SK-N-SH (cell line): ENCODE measurements around the gene DCLK3. TPM values are rescaled to one million over a fixed set of nuclear protein-coding genes. Genes with fewer than 3 reads are reported as not detected.

Source experiments
- CTCF ChIA-PET: fragments of 300-600, 350-600 bp; formaldehyde crosslinking; extraction: SDS; loops from one replicate; lab custom pipeline; 2021; lab: Yijun Ruan, JAX
- POLR2A ChIA-PET: fragments of 350-600 bp; sonication (Branson Sonifier 250); formaldehyde crosslinking; extraction: SDS; loops from one replicate; lab custom pipeline; 2020; ENCODE audit warnings: antibody characterized with exemption, inconsistent platforms; lab: Yijun Ruan, JAX
- DNase-seq: peaks from one replicate; pipeline ENCODE4 v3.0.0; 2012
- H2AFZ ChIP-seq: fragments of 200-600 bp; sonication (generic); 2 replicates; pipeline ENCODE4 v1.8.1; 2016; ENCODE audit warnings: antibody characterized with exemption, mild to moderate bottlenecking, low read depth
- H3F3A ChIP-seq: fragments of 200-600 bp; sonication (generic); replicated peaks from 2 replicates; pipeline ENCODE3; 2016; ENCODE audit warnings: antibody characterized with exemption, mild to moderate bottlenecking; ENCODE audit not compliant: insufficient read depth
- H3K27ac ChIP-seq, 2 experiments: fragments of 200-500 bp in 1 of 2; fragments of 200-600 bp in 1 of 2; sonication (Bioruptor generic) in 1 of 2; sonication (generic), shearing (Covaris generic) in 1 of 2; 2 replicates each; pipeline versions ENCODE4 v1.5.1 to v1.6.1; 2014 to 2016; ENCODE audit warnings: low read depth in 2 of 2, inconsistent platforms in 1 of 2, low read length in 1 of 2, mild to moderate bottlenecking in 1 of 2, mixed read lengths in 1 of 2
- H3K27me3 ChIP-seq: fragments of 200-600 bp; sonication (generic), shearing (Covaris generic); 2 replicates; pipeline ENCODE4 v1.6.1; 2016; ENCODE audit warnings: mixed run types; ENCODE audit not compliant: insufficient read depth
- H3K36me3 ChIP-seq, 2 experiments: fragments of 200-500 bp in 1 of 2; fragments of 200-600 bp in 1 of 2; sonication (Bioruptor generic) in 1 of 2; sonication (generic) in 1 of 2; replicated peaks in 1 of 2; 2 replicates each; pipeline versions ENCODE3 to v1.5.1; 2014 to 2016; ENCODE audit warnings: low read length in 1 of 2, mild to moderate bottlenecking in 1 of 2; ENCODE audit not compliant: insufficient read depth in 2 of 2, control insufficient read depth in 1 of 2
- H3K4me1 ChIP-seq, 2 experiments: fragments of 200-500 bp in 1 of 2; fragments of 200-600 bp in 1 of 2; sonication (Bioruptor generic) in 1 of 2; sonication (generic), shearing (Covaris generic) in 1 of 2; 2 replicates each; pipeline versions ENCODE4 v1.5.1 to v1.6.1; 2014 to 2016; ENCODE audit warnings: low read depth in 1 of 2, low read length in 1 of 2, mixed run types in 1 of 2; ENCODE audit not compliant: insufficient read depth in 2 of 2, control insufficient read depth in 1 of 2
- H3K4me2 ChIP-seq: fragments of 200-600 bp; sonication (generic), shearing (Covaris generic); 2 replicates; pipeline ENCODE4 v1.6.1; 2017; ENCODE audit warnings: mixed run types
- H3K4me3 ChIP-seq, 2 experiments: fragments of 200-500 bp in 1 of 2; fragments of 200-600 bp in 1 of 2; sonication (Bioruptor generic) in 1 of 2; sonication (generic), shearing (Covaris generic) in 1 of 2; 2 replicates each; pipeline versions ENCODE4 v1.5.1 to v1.8.1; 2014 to 2016; ENCODE audit warnings: low read depth in 2 of 2, inconsistent platforms in 1 of 2, low read length in 1 of 2, mild to moderate bottlenecking in 1 of 2, mixed read lengths in 1 of 2, moderate library complexity in 1 of 2
- H3K79me2 ChIP-seq: fragments of 200-600 bp; sonication (generic); 2 replicates; pipeline ENCODE4 v1.8.1; 2017; ENCODE audit warnings: mild to moderate bottlenecking; ENCODE audit not compliant: insufficient read depth
- H3K9ac ChIP-seq: fragments of 200-600 bp; sonication (generic); 2 replicates; pipeline ENCODE4 v1.6.1; 2017; ENCODE audit warnings: mixed run types
- H3K9me2 ChIP-seq: fragments of 200-600 bp; sonication (generic); 2 replicates; pipeline ENCODE4 v1.6.1; 2017; ENCODE audit warnings: mixed run types
- H3K9me3 ChIP-seq: fragments of 200-600 bp; sonication (generic); 2 replicates; pipeline ENCODE4 v1.6.1; 2017; ENCODE audit warnings: mixed run types, mild to moderate bottlenecking, moderate library complexity
- H4K20me1 ChIP-seq: fragments of 200-600 bp; sonication (generic); 2 replicates; pipeline ENCODE4 v1.6.1; 2017; ENCODE audit warnings: mild to moderate bottlenecking, mixed run types; ENCODE audit not compliant: insufficient read depth
- CHD2 ChIP-seq: fragments of 150-350 bp; IDR thresholded peaks from 2 replicates; pipeline ENCODE4 v1.6.1; 2018; ENCODE audit warnings: low read length; ENCODE audit not compliant: partially characterized antibody
- EP300 ChIP-seq, 2 experiments: IDR thresholded peaks; 2 replicates each; pipeline versions ENCODE4 v1.4.0 to v1.6.1; 2012; ENCODE audit warnings: borderline replicate concordance in 1 of 2, low read depth in 1 of 2, low read length in 1 of 2
- FOXJ3 ChIP-seq: sonication (generic); formaldehyde crosslinking; IDR thresholded peaks from 2 replicates; pipeline ENCODE4 v1.5.1; 2020; ENCODE audit warnings: mild to moderate bottlenecking, missing genetic modification reagents
- GATA2 ChIP-seq: sonication (generic); formaldehyde crosslinking; IDR thresholded peaks from 2 replicates; pipeline ENCODE4 v1.5.0; 2020; ENCODE audit warnings: mild to moderate bottlenecking, missing genetic modification reagents
- JUND ChIP-seq: IDR thresholded peaks from 2 replicates; pipeline ENCODE4 v1.4.0; 2012
- MEF2A ChIP-seq: IDR thresholded peaks from 2 replicates; pipeline ENCODE4 v1.4.0; 2012; ENCODE audit warnings: low read depth, borderline replicate concordance
- MXI1 ChIP-seq: IDR thresholded peaks from 2 replicates; pipeline ENCODE4 v1.6.1; 2012; ENCODE audit warnings: mild to moderate bottlenecking, low read depth, low read length, improper control_type of control experiment
- POLR2AphosphoS5 ChIP-seq: IDR thresholded peaks from 2 replicates; pipeline ENCODE4 v1.6.1; 2012; ENCODE audit warnings: low read depth, low read length
- TAF1 ChIP-seq: IDR thresholded peaks from 2 replicates; pipeline ENCODE4 v1.6.1; 2012; ENCODE audit warnings: low read depth, mild to moderate bottlenecking, low read length, moderate library complexity, borderline replicate concordance
- TCF12 ChIP-seq: IDR thresholded peaks from 2 replicates; pipeline ENCODE4 v1.4.0; 2012
- TEAD4 ChIP-seq: IDR thresholded peaks from 2 replicates; pipeline ENCODE4 v1.4.0; 2012; ENCODE audit warnings: mild to moderate bottlenecking, borderline replicate concordance; ENCODE audit not compliant: insufficient read depth
- YY1 ChIP-seq: IDR thresholded peaks from 2 replicates; pipeline ENCODE4 v1.4.0; 2012; ENCODE audit warnings: low read depth, mild to moderate bottlenecking
- WGBS: methylation state at CpG from one replicate; pipeline ENCODE4 v1.1.6; 2017; ENCODE audit warnings: low lambda C conversion rate; 5-methylcytosine and 5-hydroxymethylcytosine counted together
- polyA plus RNA-seq, 3 experiments: library from polyadenylated mRNA; depleted of rRNA; stranded (reverse); fragments of >200 nt; gene quantifications; 2 replicates each; pipeline ENCODE4 v1.2.3, GENCODE V29; 2012
- TF ChIP-seq, protein P1 (sequence below): fragments of 150-350 bp; IDR thresholded peaks from 2 replicates; pipeline ENCODE4 v1.6.1; 2016; ENCODE audit warnings: mild to moderate bottlenecking, low read depth, low read length
- TF ChIP-seq, protein P2 (sequence below): IDR thresholded peaks from 2 replicates; pipeline ENCODE4 v1.4.0; 2012; ENCODE audit warnings: low read depth
- TF ChIP-seq, protein P3 (sequence below): IDR thresholded peaks from 2 replicates; pipeline ENCODE4 v1.4.0; 2012; ENCODE audit warnings: low read depth, borderline replicate concordance
- TF ChIP-seq, protein P4 (sequence below): fragments of 150-350 bp; IDR thresholded peaks from 2 replicates; pipeline ENCODE4 v1.6.1; 2017; ENCODE audit warnings: antibody characterized with exemption, low read length, low read depth, borderline replicate concordance

DCLK3 gene
- polyA plus RNA-seq, 1 of the 3 experiments (the other 2 are of a cell fraction): not detected

DNA sequence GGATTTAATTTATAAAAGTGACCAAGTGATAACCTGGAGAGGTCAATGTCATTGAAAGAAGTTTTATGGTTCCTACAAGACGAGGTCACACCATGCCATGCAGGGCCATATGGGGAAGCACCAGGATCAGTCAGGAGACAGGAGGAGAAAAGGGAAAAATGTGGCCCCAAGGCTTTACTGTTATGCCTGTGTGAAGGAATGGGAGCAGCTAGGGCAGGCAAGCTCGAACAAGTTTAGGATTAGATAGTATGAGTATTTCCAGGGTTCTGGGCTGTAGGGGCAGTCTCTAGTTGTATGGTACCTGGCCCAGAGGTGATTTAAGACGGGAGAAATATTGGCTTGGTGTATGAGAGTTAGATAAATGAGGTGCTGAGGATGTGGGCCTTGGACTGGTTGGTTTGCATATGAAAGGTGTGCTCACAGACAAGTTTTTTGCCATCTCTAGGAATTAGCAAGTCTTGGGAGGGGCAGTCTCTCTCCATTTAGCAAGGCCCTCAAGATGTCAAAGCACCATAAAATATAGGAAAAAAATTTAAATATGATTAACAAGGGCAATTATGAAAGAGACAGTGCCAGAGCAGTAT, 36.3 kb upstream of the DCLK3 start:
- Histone ChIP-seq H3K9me2 (no peaks in the 10 kb centered on the region), H2AFZ (no peak overlapping the region), H3K4me2 (no peak overlapping the region), H4K20me1 (no peaks in the 10 kb centered on the region), H3K27me3 (no peaks in the 10 kb centered on the region), H3K79me2 (no peaks in the 10 kb centered on the region), H3K9ac (no peak overlapping the region), H3K9me3 (no peaks in the 10 kb centered on the region), H3K4me3 (no peak overlapping the region), H3K27ac (no peak overlapping the region), H3F3A (no peaks in the 10 kb centered on the region), H3K36me3 (no peaks in the 10 kb centered on the region), H3K4me1 (no peaks in the 10 kb centered on the region)
- TF ChIP-seq, protein P1, sequence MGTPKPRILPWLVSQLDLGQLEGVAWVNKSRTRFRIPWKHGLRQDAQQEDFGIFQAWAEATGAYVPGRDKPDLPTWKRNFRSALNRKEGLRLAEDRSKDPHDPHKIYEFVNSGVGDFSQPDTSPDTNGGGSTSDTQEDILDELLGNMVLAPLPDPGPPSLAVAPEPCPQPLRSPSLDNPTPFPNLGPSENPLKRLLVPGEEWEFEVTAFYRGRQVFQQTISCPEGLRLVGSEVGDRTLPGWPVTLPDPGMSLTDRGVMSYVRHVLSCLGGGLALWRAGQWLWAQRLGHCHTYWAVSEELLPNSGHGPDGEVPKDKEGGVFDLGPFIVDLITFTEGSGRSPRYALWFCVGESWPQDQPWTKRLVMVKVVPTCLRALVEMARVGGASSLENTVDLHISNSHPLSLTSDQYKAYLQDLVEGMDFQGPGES: no peak
- TF ChIP-seq YY1: no peak
- 9% methylated on average over 3 of the region's 3 CpGs for WGBS
- DNase-seq: no peak
- POLR2A ChIA-PET: no interaction called here
- CTCF ChIA-PET: no interaction called here

DNA sequence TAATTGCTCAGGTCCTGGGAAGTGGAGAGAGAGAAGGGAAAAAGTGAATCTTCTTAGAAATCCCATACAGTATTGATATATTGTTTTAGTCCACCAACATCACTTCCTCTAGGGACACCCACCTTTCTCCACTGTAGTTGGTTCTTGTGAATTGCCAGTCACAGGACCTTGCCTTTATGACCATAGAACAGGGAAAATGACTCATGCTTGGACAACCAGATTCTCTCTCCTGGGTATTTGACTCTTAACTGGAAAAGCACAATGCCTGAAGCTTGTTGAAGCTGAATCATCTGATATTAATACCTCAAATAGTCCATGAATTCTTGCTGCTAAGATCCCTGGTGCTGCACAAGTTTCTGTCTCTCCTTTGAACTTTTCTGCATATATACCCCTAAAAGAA, 32.5 kb upstream of the DCLK3 start:
- H2AFZ ChIP-seq: no peak overlapping the region
- H3K4me3 ChIP-seq: no peak overlapping the region
- CTCF ChIA-PET: no interaction called here
- no peak overlapping the region for H3K9ac ChIP-seq
- no peaks in the 10 kb centered on the region for H3K79me2 ChIP-seq
- no peaks in the 10 kb centered on the region for H3K4me1 ChIP-seq
- TF ChIP-seq JUND (no peak), GATA2 (no peak), TAF1 (no peak), MEF2A (no peak), CHD2 (no peak), FOXJ3 (no peak), EP300 (IDR thresholded peaks at IDR 0.05; ENCODE audit: borderline replicate concordance in 1 of 2, low read depth in 1 of 2, low read length in 1 of 2) (no peak), POLR2AphosphoS5 (no peak), TEAD4 (no peak), MXI1 (no peak), TCF12 (no peak)
- TF ChIP-seq, protein P2, sequence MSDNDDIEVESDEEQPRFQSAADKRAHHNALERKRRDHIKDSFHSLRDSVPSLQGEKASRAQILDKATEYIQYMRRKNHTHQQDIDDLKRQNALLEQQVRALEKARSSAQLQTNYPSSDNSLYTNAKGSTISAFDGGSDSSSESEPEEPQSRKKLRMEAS: no peak
- TF ChIP-seq, protein P1: no peak
- TF ChIP-seq, protein P3, sequence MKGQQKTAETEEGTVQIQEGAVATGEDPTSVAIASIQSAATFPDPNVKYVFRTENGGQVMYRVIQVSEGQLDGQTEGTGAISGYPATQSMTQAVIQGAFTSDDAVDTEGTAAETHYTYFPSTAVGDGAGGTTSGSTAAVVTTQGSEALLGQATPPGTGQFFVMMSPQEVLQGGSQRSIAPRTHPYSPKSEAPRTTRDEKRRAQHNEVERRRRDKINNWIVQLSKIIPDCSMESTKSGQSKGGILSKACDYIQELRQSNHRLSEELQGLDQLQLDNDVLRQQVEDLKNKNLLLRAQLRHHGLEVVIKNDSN: no peak
- TF ChIP-seq, protein P4, sequence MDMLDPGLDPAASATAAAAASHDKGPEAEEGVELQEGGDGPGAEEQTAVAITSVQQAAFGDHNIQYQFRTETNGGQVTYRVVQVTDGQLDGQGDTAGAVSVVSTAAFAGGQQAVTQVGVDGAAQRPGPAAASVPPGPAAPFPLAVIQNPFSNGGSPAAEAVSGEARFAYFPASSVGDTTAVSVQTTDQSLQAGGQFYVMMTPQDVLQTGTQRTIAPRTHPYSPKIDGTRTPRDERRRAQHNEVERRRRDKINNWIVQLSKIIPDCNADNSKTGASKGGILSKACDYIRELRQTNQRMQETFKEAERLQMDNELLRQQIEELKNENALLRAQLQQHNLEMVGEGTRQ: no peak
- no peak overlapping the region for H3K27ac ChIP-seq
- POLR2A ChIA-PET: no interaction called here
- H3K9me3 ChIP-seq: no peaks in the 10 kb centered on the region
- H3K4me2 ChIP-seq: no peak overlapping the region
- H3K27me3 ChIP-seq: no peaks in the 10 kb centered on the region
- no peaks in the 10 kb centered on the region for H3F3A ChIP-seq
- no peaks in the 10 kb centered on the region for H4K20me1 ChIP-seq
- H3K9me2 ChIP-seq: no peaks in the 10 kb centered on the region
- H3K36me3 ChIP-seq: no peaks in the 10 kb centered on the region
- DNase-seq: no peak
